ENCODE data around the gene FAM120C. TPM values are rescaled to one million over a fixed set of nuclear protein-coding genes. Genes with fewer than 3 reads are reported as not detected.

The FAM120C gene
- polyA plus RNA-seq, 1 experiment = 4.7 TPM

GRCh38 chrX:54172455-54172854 is 10.6 kb downstream of the FAM120C start:
- CTCF ChIA-PET = no interaction called here
- H3K27me3 ChIP-seq (ENCODE audit: control insufficient read depth, insufficient read depth, low read length) = no peaks in the 10 kb centered on the region
- no peak for DNase-seq (ENCODE audit: low read depth, low spot score)
- no peaks in the 10 kb centered on the region for H3K9me3 ChIP-seq (ENCODE audit: control insufficient read depth, insufficient read depth, low read length)
- POLR2A ChIA-PET = no interaction called here
- no peak for TF ChIP-seq CTCF (IDR thresholded peaks at IDR 0.05; ENCODE audit: low read depth, low read length)
- H3K27ac ChIP-seq (ENCODE audit: low read depth, low read length) = no peak overlapping the region
- H3K4me3 ChIP-seq (ENCODE audit: low read depth, low read length) = no peak overlapping the region

DNA sequence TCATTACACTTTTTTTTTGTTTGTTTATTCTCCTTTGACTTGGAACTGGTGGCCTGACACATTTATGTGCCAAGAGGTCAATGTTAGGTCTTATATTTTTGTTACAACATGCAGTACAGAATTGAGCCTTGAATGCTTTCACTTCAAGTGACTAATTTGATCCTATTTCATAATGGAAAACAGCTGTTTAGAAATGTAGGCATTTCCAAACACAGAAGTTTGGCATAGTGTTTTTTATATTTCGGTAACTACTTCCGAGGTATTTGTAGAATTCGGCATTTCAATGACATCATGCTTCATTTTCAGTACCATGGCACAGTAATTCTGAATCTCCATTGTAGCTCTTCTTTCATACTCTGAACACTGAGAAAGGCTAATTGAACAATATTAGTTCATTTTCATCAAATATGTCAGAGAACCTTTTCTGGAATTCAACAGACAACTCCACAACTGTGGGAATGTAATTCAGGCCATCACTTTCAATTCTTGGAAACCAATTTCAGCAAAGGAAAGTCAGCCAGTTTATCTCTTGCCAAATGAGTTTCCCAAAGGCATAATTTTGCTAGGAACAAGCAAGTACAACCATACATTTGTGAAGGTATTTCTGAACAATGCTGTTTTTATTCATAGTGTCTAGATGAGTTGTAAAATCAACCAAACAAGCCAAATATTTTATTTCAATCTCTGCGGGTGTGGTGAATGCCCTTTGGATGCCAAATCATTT is 11.4 kb downstream of the FAM120C start:
- Histone ChIP-seq H3K27me3 (ENCODE audit: control insufficient read depth, insufficient read depth, low read length) (no peaks in the 10 kb centered on the region), H3K9me3 (ENCODE audit: control insufficient read depth, insufficient read depth, low read length) (no peaks in the 10 kb centered on the region), H3K27ac (ENCODE audit: low read depth, low read length) (no peak overlapping the region), H3K4me3 (ENCODE audit: low read depth, low read length) (no peak overlapping the region)
- DNase-seq (ENCODE audit: low read depth, low spot score) = no peak
- CTCF ChIA-PET = no interaction called here
- no peak for TF ChIP-seq CTCF (IDR thresholded peaks at IDR 0.05; ENCODE audit: low read depth, low read length)
- POLR2A ChIA-PET = no interaction called here

- H3K27me3 ChIP-seq (ENCODE audit: control insufficient read depth, insufficient read depth, low read length) = no peaks in the 10 kb centered on the region
- H3K27ac ChIP-seq (ENCODE audit: low read depth, low read length) = no peak overlapping the region
- ChIA-PET CTCF (no interaction called here), POLR2A (no interaction called here)
- no peaks in the 10 kb centered on the region for H3K9me3 ChIP-seq (ENCODE audit: control insufficient read depth, insufficient read depth, low read length)
- no peak overlapping the region for H3K4me3 ChIP-seq (ENCODE audit: low read depth, low read length)
- DNase-seq (ENCODE audit: low read depth, low spot score) = no peak
- TF ChIP-seq CTCF (IDR thresholded peaks at IDR 0.05; ENCODE audit: low read depth, low read length) = no peak
These were observed 12.0 kb downstream of the FAM120C start for GRCh38 chrX:54171091-54171490.

- no peak overlapping the region for H3K27ac ChIP-seq (ENCODE audit: low read depth, low read length)
- H3K4me3 ChIP-seq (ENCODE audit: low read depth, low read length) = no peak overlapping the region
- no peak for TF ChIP-seq CTCF (IDR thresholded peaks at IDR 0.05; ENCODE audit: low read depth, low read length)
- CTCF ChIA-PET = no interaction called here
- POLR2A ChIA-PET = no interaction called here
- H3K9me3 ChIP-seq (ENCODE audit: control insufficient read depth, insufficient read depth, low read length) = no peaks in the 10 kb centered on the region
- DNase-seq (ENCODE audit: low read depth, low spot score) = no peak
- H3K27me3 ChIP-seq (ENCODE audit: control insufficient read depth, insufficient read depth, low read length) = no peaks in the 10 kb centered on the region
These were observed 16.1 kb downstream of the FAM120C start for GRCh38 chrX:54166915-54167314.

GRCh38 chrX:54157561-54157960 is 25.5 kb downstream of the FAM120C start:
- no peaks in the 10 kb centered on the region for H3K27me3 ChIP-seq (ENCODE audit: control insufficient read depth, insufficient read depth, low read length)
- TF ChIP-seq CTCF (IDR thresholded peaks at IDR 0.05; ENCODE audit: low read depth, low read length) = no peak
- CTCF ChIA-PET = no interaction called here
- H3K27ac ChIP-seq (ENCODE audit: low read depth, low read length) = no peak overlapping the region
- POLR2A ChIA-PET = no interaction called here
- DNase-seq (ENCODE audit: low read depth, low spot score) = no peak
- no peak overlapping the region for H3K4me3 ChIP-seq (ENCODE audit: low read depth, low read length)
- H3K9me3 ChIP-seq (ENCODE audit: control insufficient read depth, insufficient read depth, low read length) = no peaks in the 10 kb centered on the region

All from AG04450 (cell line).